HepG2 (cell line): ENCODE data around the gene BCL2L2. TPM values are rescaled to one million over a fixed set of nuclear protein-coding genes. Genes with fewer than 3 reads are reported as not detected.

Experiments
- HNRNPK ChIP-seq: fragments of 200-400 bp; formaldehyde crosslinking; IDR thresholded peaks from 2 replicates; pipeline ENCODE4 v1.6.1; 2018; ENCODE audit warnings: low read length, low read depth, moderate library complexity, mild to moderate bottlenecking; ENCODE audit not compliant: poor library complexity, severe bottlenecking
- JUN ChIP-seq: sonication (generic); formaldehyde crosslinking; IDR thresholded peaks from 2 replicates; pipeline ENCODE4 v1.4.0; 2020; ENCODE audit warnings: mild to moderate bottlenecking, missing genetic modification reagents
- JUNB ChIP-seq: sonication (generic); formaldehyde crosslinking; IDR thresholded peaks from 2 replicates; pipeline ENCODE4 v1.8.0; 2022; ENCODE audit warnings: missing genetic modification reagents, mild to moderate bottlenecking, borderline replicate concordance
- KLF9 ChIP-seq: IDR thresholded peaks from 2 replicates; pipeline ENCODE4 v1.6.1; 2016; ENCODE audit warnings: low read depth
- NPAS2 ChIP-seq: sonication (generic); formaldehyde crosslinking; IDR thresholded peaks from 2 replicates; pipeline ENCODE4 v1.8.0; 2022; ENCODE audit warnings: mild to moderate bottlenecking, missing genetic modification reagents, borderline replicate concordance
- PCBP2 ChIP-seq: fragments of 200-400 bp; formaldehyde crosslinking; optimal IDR thresholded peaks from 2 replicates; pipeline ENCODE3; 2018; ENCODE audit warnings: low read length, low read depth; ENCODE audit not compliant: poor library complexity, severe bottlenecking
- REXO4 ChIP-seq: sonication (generic); formaldehyde crosslinking; IDR thresholded peaks from 2 replicates; pipeline ENCODE4 v1.8.0; 2022; ENCODE audit warnings: missing genetic modification reagents, mild to moderate bottlenecking, borderline replicate concordance
- TAF15 ChIP-seq: fragments of 200-400 bp; formaldehyde crosslinking; IDR thresholded peaks from one replicate; pipeline ENCODE4 v1.6.1; 2018; ENCODE audit warnings: mild to moderate bottlenecking, low read depth, low read length; ENCODE audit not compliant: poor library complexity, severe bottlenecking
- ZFY ChIP-seq: sonication (generic); formaldehyde crosslinking; IDR thresholded peaks from 2 replicates; pipeline ENCODE4 v1.4.0; 2020; ENCODE audit warnings: missing genetic modification reagents
- ZNF121 ChIP-seq: sonication (generic); formaldehyde crosslinking; IDR thresholded peaks from 2 replicates; pipeline ENCODE4 v1.5.0; 2020; ENCODE audit warnings: mild to moderate bottlenecking, missing genetic modification reagents
- ZNF18 ChIP-seq: sonication (generic); formaldehyde crosslinking; IDR thresholded peaks from 2 replicates; pipeline ENCODE4 v1.8.0; 2022; ENCODE audit warnings: mild to moderate bottlenecking, missing genetic modification reagents; ENCODE audit not compliant: insufficient replicate concordance
- ZNF224 ChIP-seq: sonication (generic); formaldehyde crosslinking; IDR thresholded peaks from 2 replicates; pipeline ENCODE4 v1.5.0; 2020; ENCODE audit warnings: mild to moderate bottlenecking, missing genetic modification reagents
- ZNF33B ChIP-seq: sonication (generic); formaldehyde crosslinking; IDR thresholded peaks from 2 replicates; pipeline ENCODE4 v1.5.1; 2020; ENCODE audit warnings: mild to moderate bottlenecking, missing genetic modification reagents
- ZNF446 ChIP-seq: sonication (generic); formaldehyde crosslinking; IDR thresholded peaks from 2 replicates; pipeline ENCODE4 v1.5.0; 2020; ENCODE audit warnings: mild to moderate bottlenecking, missing genetic modification reagents
- ZNF557 ChIP-seq: sonication (generic); formaldehyde crosslinking; IDR thresholded peaks from 2 replicates; pipeline ENCODE4 v1.4.0; 2020; ENCODE audit warnings: missing genetic modification reagents
- ZNF816 ChIP-seq: sonication (generic); formaldehyde crosslinking; IDR thresholded peaks from 2 replicates; pipeline ENCODE4 v1.8.0; 2022; ENCODE audit warnings: missing genetic modification reagents, mild to moderate bottlenecking, borderline replicate concordance
- polyA plus RNA-seq, 8 experiments: library from polyadenylated mRNA; depleted of rRNA in 3 of 8; stranded (reverse) in 7 of 8; unstranded in 1 of 8; fragments of >200 nt; fragmentation: Illumina TruSeq in 4 of 8; extraction: Trizol in 4 of 8; gene quantifications; 2 replicates each; pipeline versions ENCODE4 v1.2.1 to v1.2.3, GENCODE V29; 2011 to 2016; ENCODE audit warnings: low read depth in 4 of 8, missing spikeins in 1 of 8, mixed read lengths in 1 of 8; ENCODE audit not compliant: insufficient read depth in 1 of 8
- total RNA-seq, 5 experiments: library from RNA; depleted of rRNA; stranded (reverse); fragments of >200 nt; fragmentation: Illumina TruSeq; extraction: Trizol; gene quantifications; 2 replicates each; pipeline ENCODE4 v1.2.3, GENCODE V29; 2016; ENCODE audit warnings: low read depth in 1 of 5
- TF ChIP-seq, protein P1 (sequence below): sonication (generic); formaldehyde crosslinking; IDR thresholded peaks from 2 replicates; pipeline ENCODE4 v1.5.1; 2020; ENCODE audit warnings: mild to moderate bottlenecking, missing genetic modification reagents, moderate library complexity
- TF ChIP-seq, protein P2 (sequence below): sonication (generic); formaldehyde crosslinking; IDR thresholded peaks from 2 replicates; pipeline ENCODE4 v1.4.0; 2020; ENCODE audit warnings: missing genetic modification reagents, borderline replicate concordance
- TF ChIP-seq, protein P3 (sequence below): sonication (generic); formaldehyde crosslinking; IDR thresholded peaks from 2 replicates; pipeline ENCODE4 v1.8.1; 2023; ENCODE audit warnings: mild to moderate bottlenecking, missing genetic modification reagents

BCL2L2 gene
- total and polyA plus RNA-seq, 2 of the 13 experiments (the other 11 are each of a cell fraction or from before 2014, with no cell fraction given), result 28.1 to 49.8 TPM

DNA sequence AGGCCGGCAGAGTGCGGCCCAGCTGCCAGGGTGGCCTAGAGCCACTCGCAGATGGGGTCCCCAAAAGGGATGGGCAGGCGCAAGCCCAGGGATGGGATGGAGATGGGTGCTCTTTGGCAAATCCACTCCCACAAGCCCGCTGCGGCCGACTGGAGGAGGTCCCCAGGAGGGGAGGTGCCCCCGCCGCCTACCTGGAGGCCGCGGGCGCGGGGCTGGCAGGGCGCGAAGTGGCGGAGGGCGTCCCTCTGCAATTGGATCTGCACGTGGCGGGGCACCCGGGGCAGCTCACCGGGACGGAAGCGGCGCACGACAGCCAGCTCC is 4.7 kb upstream of the BCL2L2 start (continued):
- TF ChIP-seq, protein P1, sequence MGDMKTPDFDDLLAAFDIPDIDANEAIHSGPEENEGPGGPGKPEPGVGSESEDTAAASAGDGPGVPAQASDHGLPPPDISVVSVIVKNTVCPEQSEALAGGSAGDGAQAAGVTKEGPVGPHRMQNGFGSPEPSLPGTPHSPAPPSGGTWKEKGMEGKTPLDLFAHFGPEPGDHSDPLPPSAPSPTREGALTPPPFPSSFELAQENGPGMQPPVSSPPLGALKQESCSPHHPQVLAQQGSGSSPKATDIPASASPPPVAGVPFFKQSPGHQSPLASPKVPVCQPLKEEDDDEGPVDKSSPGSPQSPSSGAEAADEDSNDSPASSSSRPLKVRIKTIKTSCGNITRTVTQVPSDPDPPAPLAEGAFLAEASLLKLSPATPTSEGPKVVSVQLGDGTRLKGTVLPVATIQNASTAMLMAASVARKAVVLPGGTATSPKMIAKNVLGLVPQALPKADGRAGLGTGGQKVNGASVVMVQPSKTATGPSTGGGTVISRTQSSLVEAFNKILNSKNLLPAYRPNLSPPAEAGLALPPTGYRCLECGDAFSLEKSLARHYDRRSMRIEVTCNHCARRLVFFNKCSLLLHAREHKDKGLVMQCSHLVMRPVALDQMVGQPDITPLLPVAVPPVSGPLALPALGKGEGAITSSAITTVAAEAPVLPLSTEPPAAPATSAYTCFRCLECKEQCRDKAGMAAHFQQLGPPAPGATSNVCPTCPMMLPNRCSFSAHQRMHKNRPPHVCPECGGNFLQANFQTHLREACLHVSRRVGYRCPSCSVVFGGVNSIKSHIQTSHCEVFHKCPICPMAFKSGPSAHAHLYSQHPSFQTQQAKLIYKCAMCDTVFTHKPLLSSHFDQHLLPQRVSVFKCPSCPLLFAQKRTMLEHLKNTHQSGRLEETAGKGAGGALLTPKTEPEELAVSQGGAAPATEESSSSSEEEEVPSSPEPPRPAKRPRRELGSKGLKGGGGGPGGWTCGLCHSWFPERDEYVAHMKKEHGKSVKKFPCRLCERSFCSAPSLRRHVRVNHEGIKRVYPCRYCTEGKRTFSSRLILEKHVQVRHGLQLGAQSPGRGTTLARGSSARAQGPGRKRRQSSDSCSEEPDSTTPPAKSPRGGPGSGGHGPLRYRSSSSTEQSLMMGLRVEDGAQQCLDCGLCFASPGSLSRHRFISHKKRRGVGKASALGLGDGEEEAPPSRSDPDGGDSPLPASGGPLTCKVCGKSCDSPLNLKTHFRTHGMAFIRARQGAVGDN (CRISPR knock-in tag), result peak; percentile 92; the same call in 1 of the 2 replicates
- TF ChIP-seq PCBP2, result no peak
- peak; percentile 94; the same call in 1 of the 2 replicates for TF ChIP-seq REXO4
- TF ChIP-seq ZNF816 (CRISPR knock-in tag), result no peak
- no peak for TF ChIP-seq ZNF121 (CRISPR knock-in tag)
- peak; percentile 93 for TF ChIP-seq ZNF557 (CRISPR knock-in tag)
- no peak for TF ChIP-seq JUN (CRISPR knock-in tag)
- TF ChIP-seq, protein P2, sequence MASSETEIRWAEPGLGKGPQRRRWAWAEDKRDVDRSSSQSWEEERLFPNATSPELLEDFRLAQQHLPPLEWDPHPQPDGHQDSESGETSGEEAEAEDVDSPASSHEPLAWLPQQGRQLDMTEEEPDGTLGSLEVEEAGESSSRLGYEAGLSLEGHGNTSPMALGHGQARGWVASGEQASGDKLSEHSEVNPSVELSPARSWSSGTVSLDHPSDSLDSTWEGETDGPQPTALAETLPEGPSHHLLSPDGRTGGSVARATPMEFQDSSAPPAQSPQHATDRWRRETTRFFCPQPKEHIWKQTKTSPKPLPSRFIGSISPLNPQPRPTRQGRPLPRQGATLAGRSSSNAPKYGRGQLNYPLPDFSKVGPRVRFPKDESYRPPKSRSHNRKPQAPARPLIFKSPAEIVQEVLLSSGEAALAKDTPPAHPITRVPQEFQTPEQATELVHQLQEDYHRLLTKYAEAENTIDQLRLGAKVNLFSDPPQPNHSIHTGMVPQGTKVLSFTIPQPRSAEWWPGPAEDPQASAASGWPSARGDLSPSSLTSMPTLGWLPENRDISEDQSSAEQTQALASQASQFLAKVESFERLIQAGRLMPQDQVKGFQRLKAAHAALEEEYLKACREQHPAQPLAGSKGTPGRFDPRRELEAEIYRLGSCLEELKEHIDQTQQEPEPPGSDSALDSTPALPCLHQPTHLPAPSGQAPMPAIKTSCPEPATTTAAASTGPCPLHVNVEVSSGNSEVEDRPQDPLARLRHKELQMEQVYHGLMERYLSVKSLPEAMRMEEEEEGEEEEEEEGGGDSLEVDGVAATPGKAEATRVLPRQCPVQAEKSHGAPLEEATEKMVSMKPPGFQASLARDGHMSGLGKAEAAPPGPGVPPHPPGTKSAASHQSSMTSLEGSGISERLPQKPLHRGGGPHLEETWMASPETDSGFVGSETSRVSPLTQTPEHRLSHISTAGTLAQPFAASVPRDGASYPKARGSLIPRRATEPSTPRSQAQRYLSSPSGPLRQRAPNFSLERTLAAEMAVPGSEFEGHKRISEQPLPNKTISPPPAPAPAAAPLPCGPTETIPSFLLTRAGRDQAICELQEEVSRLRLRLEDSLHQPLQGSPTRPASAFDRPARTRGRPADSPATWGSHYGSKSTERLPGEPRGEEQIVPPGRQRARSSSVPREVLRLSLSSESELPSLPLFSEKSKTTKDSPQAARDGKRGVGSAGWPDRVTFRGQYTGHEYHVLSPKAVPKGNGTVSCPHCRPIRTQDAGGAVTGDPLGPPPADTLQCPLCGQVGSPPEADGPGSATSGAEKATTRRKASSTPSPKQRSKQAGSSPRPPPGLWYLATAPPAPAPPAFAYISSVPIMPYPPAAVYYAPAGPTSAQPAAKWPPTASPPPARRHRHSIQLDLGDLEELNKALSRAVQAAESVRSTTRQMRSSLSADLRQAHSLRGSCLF (CRISPR knock-in tag), result peak; percentile 91; the same call in 1 of the 2 replicates
- TF ChIP-seq ZFY (CRISPR knock-in tag), result peak; percentile 99
- TF ChIP-seq TAF15, result peak; percentile 97
- TF ChIP-seq ZNF33B, result peak; percentile 100
- TF ChIP-seq, protein P3, sequence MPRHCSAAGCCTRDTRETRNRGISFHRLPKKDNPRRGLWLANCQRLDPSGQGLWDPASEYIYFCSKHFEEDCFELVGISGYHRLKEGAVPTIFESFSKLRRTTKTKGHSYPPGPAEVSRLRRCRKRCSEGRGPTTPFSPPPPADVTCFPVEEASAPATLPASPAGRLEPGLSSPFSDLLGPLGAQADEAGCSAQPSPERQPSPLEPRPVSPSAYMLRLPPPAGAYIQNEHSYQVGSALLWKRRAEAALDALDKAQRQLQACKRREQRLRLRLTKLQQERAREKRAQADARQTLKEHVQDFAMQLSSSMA (CRISPR knock-in tag), result peak; percentile 98
- no peak for TF ChIP-seq JUNB
- peak; percentile 75 for TF ChIP-seq HNRNPK
- TF ChIP-seq ZNF224 (CRISPR knock-in tag), result peak; percentile 99; the same call in 1 of the 2 replicates
- TF ChIP-seq ZNF446 (CRISPR knock-in tag), result peak; percentile 100
- peak; percentile 94 for TF ChIP-seq ZNF18
- TF ChIP-seq KLF9, result no peak
- no peak for TF ChIP-seq NPAS2 (CRISPR knock-in tag)
